H9 (cell line): ENCODE results near the gene VWF. TPM values are rescaled to one million over a fixed set of nuclear protein-coding genes. Genes with fewer than 3 reads are reported as not detected.

Experiments used
- DNase-seq: peaks from one replicate; pipeline ENCODE4 v3.0.0-alpha.2; 2017
- H2AFZ ChIP-seq: one replicate; pipeline ENCODE4 v1.6.1; 2013; ENCODE audit warnings: mild to moderate bottlenecking, low read length, control low read depth, moderate library complexity
- H2AK5ac ChIP-seq: 2 replicates; pipeline ENCODE4 v1.6.1; 2013; ENCODE audit warnings: low read length, control low read depth, mixed read lengths; ENCODE audit not compliant: insufficient read length
- H2BK120ac ChIP-seq: one replicate; pipeline ENCODE4 v1.6.1; 2013; ENCODE audit warnings: low read depth, mild to moderate bottlenecking, low read length, control low read depth, inconsistent platforms; ENCODE audit not compliant: poor library complexity, severe bottlenecking
- H2BK12ac ChIP-seq: 2 replicates; pipeline ENCODE4 v1.6.1; 2013; ENCODE audit warnings: low read length, control low read depth, mixed read lengths, low read depth; ENCODE audit not compliant: insufficient read length
- H2BK15ac ChIP-seq: 2 replicates; pipeline ENCODE4 v1.6.1; 2013; ENCODE audit warnings: low read depth, low read length, control low read depth
- H2BK20ac ChIP-seq: one replicate; pipeline ENCODE4 v1.6.1; 2013; ENCODE audit warnings: low read depth, mild to moderate bottlenecking, low read length, control low read depth, inconsistent platforms; ENCODE audit not compliant: poor library complexity, severe bottlenecking
- H2BK5ac ChIP-seq: 2 replicates; pipeline ENCODE4 v1.6.1; 2013; ENCODE audit warnings: low read length, control low read depth, mixed read lengths; ENCODE audit not compliant: insufficient read length
- H3K14ac ChIP-seq: 2 replicates; pipeline ENCODE4 v1.6.1; 2013; ENCODE audit warnings: low read length, control low read depth; ENCODE audit not compliant: insufficient read depth
- H3K18ac ChIP-seq: 2 replicates; pipeline ENCODE4 v1.6.1; 2013; ENCODE audit warnings: low read depth, mild to moderate bottlenecking, mixed read lengths, low read length, control low read depth; ENCODE audit not compliant: insufficient read length
- H3K23ac ChIP-seq: 2 replicates; pipeline ENCODE4 v1.6.1; 2013; ENCODE audit warnings: low read length, control low read depth, mixed read lengths, low read depth; ENCODE audit not compliant: insufficient read length
- H3K23me2 ChIP-seq: 2 replicates; pipeline ENCODE4 v1.6.1; 2013; ENCODE audit warnings: low read depth, mild to moderate bottlenecking, mixed read lengths, low read length, control low read depth; ENCODE audit not compliant: insufficient read length, poor library complexity, severe bottlenecking
- H3K27ac ChIP-seq: 2 replicates; pipeline ENCODE4 v1.5.1; 2013; ENCODE audit warnings: low read length, control low read depth, mixed read lengths, low read depth; ENCODE audit not compliant: insufficient read length
- H3K27me3 ChIP-seq: 2 replicates; pipeline ENCODE4 v1.6.1; 2013; ENCODE audit warnings: low read length, control low read depth, inconsistent platforms; ENCODE audit not compliant: insufficient read depth
- H3K4ac ChIP-seq: 2 replicates; pipeline ENCODE4 v1.6.1; 2013; ENCODE audit warnings: low read depth, mild to moderate bottlenecking, control low read depth, inconsistent platforms, low read length, moderate library complexity
- H3K4me1 ChIP-seq: 2 replicates; pipeline ENCODE4 v1.6.1; 2013; ENCODE audit warnings: low read length, control low read depth, inconsistent platforms; ENCODE audit not compliant: insufficient read depth
- H3K4me2 ChIP-seq: 2 replicates; pipeline ENCODE4 v1.6.1; 2013; ENCODE audit warnings: low read length, control low read depth, mixed read lengths; ENCODE audit not compliant: insufficient read length, insufficient read depth
- H3K56ac ChIP-seq: 2 replicates; pipeline ENCODE4 v1.6.1; 2013; ENCODE audit warnings: low read depth, mild to moderate bottlenecking, mixed read lengths, low read length, control low read depth; ENCODE audit not compliant: insufficient read length
- H3K79me1 ChIP-seq: 2 replicates; pipeline ENCODE4 v1.6.1; 2013; ENCODE audit warnings: low read depth, mild to moderate bottlenecking, moderate library complexity, low read length, control low read depth, inconsistent platforms; ENCODE audit not compliant: insufficient read depth, poor library complexity, severe bottlenecking
- H3K79me2 ChIP-seq: 2 replicates; pipeline ENCODE4 v1.6.1; 2013; ENCODE audit warnings: low read length, control low read depth, inconsistent platforms; ENCODE audit not compliant: insufficient read depth
- H3K9ac ChIP-seq: 2 replicates; pipeline ENCODE4 v1.6.1; 2013; ENCODE audit warnings: low read length, control low read depth, mixed read lengths; ENCODE audit not compliant: insufficient read length; ENCODE audit errors: extremely low read depth
- H3K9me3 ChIP-seq: one replicate; pipeline ENCODE4 v1.6.1; 2013; ENCODE audit warnings: low read depth, low read length, inconsistent platforms; ENCODE audit not compliant: control insufficient read depth
- H3T11ph ChIP-seq: one replicate; pipeline ENCODE4 v1.6.1; 2013; ENCODE audit warnings: mild to moderate bottlenecking, low read length, control low read depth, inconsistent platforms
- H4K20me1 ChIP-seq: one replicate; pipeline ENCODE4 v1.6.1; 2013; ENCODE audit not compliant: control insufficient read depth, insufficient read length, insufficient read depth
- H4K5ac ChIP-seq: 2 replicates; pipeline ENCODE4 v1.6.1; 2013; ENCODE audit warnings: low read depth, mild to moderate bottlenecking, mixed read lengths, low read length, control low read depth; ENCODE audit not compliant: insufficient read length
- H4K8ac ChIP-seq: replicated peaks from 2 replicates; pipeline ENCODE4 v1.6.1; 2013; ENCODE audit warnings: low read length, control low read depth, mixed read lengths, low read depth; ENCODE audit not compliant: insufficient read length
- H4K91ac ChIP-seq: 2 replicates; pipeline ENCODE4 v1.6.1; 2013; ENCODE audit warnings: low read depth, mild to moderate bottlenecking, moderate library complexity, mixed read lengths, low read length, control low read depth; ENCODE audit not compliant: insufficient read length
- H3K27ac Mint-ChIP-seq, 3 experiments: 2 replicates in 2 of 3; 3 replicates in 1 of 3; pipeline ENCODE4 v1.8.0; 2020 to 2021; ENCODE audit warnings: mixed read lengths in 3 of 3, mild to moderate bottlenecking in 1 of 3, moderate library complexity in 1 of 3
- H3K27me3 Mint-ChIP-seq: 2 replicates; pipeline ENCODE4 v1.8.0; 2021; ENCODE audit warnings: low read depth, mild to moderate bottlenecking, moderate library complexity, mixed read lengths
- H3K36me3 Mint-ChIP-seq, 3 experiments: 2 replicates in 2 of 3; 3 replicates in 1 of 3; pipeline ENCODE4 v1.8.0; 2020 to 2021; ENCODE audit warnings: low read depth in 3 of 3, mixed read lengths in 3 of 3; ENCODE audit not compliant: insufficient read depth in 1 of 3
- H3K4me1 Mint-ChIP-seq, 2 experiments: 2 replicates each; pipeline ENCODE4 v1.8.0; 2020; ENCODE audit warnings: mixed read lengths in 2 of 2
- H3K4me3 Mint-ChIP-seq, 2 experiments: 2 replicates in 1 of 2; 3 replicates in 1 of 2; pipeline ENCODE4 v1.8.0; 2020 to 2021; ENCODE audit warnings: mild to moderate bottlenecking in 2 of 2, mixed read lengths in 2 of 2, moderate library complexity in 1 of 2
- H3K9me3 Mint-ChIP-seq, 2 experiments: 2 replicates in 1 of 2; 3 replicates in 1 of 2; pipeline ENCODE4 v1.8.0; 2020; ENCODE audit warnings: mild to moderate bottlenecking in 2 of 2, mixed read lengths in 2 of 2, moderate library complexity in 1 of 2
- CTCF ChIP-seq: fragments of 200-600 bp; sonication (generic); conservative IDR thresholded peaks from 3 replicates; pipeline ENCODE4 v1.8.0; 2021; ENCODE audit warnings: antibody characterized with exemption, mild to moderate bottlenecking
- WGBS: extraction: QIAGEN DNeasy Blood & Tissue Kit; methylation state at CpG from one replicate; pipeline ENCODE4 v1.1.7; 2013; ENCODE audit warnings: missing lambda C conversion rate, low lambda C conversion rate, mixed read lengths; ENCODE audit not compliant: insufficient read length; ENCODE audit errors: extremely low coverage; 5-methylcytosine and 5-hydroxymethylcytosine counted together
- total RNA-seq: library from RNA; stranded (reverse); gene quantifications from 2 replicates; pipeline ENCODE4 v1.2.1, GENCODE V29; 2021

Gene VWF
- total RNA-seq, 1 experiment from 2014 or later: 0.17 TPM

DNA sequence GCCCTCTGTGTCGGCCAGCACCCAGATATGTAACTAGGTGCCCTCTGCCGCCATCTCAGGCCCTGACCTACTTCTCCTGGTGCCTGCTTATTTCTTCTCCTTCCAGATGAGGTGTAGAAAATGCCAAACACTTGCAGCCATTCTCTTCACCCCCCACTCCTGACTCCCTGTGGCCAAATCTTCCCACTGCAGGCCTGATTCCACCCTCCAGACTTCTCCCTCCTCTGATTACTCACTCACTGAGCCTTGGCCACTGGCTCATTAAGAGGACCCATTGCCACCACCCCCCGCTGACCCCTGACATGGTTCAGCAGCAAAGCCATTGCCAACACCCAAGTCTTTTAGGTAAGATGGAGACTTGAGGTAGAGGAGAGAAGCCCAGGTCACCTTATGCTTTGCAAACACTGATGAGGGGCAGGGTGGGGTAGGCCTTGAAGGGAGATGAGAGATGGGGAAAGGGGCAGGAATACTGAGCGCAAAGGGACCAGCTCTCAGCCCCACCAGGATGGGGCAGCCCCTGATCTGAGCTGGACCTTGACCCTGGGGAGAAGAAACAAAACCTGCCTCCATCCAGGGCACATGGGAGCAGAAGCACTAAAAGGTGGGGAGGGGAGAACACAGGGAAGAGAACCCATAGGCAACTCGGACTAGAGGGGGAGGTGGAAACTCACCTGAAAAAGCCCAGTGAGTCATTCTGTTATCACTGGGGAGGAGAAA, 154.3 kb downstream of the VWF start:
- Histone ChIP-seq H4K8ac (no peak overlapping the region), H3K56ac (no peak overlapping the region), H3K79me1 (no peaks in the 10 kb centered on the region), H2BK120ac (no peak overlapping the region), H3K14ac (no peak overlapping the region), H3K4me2 (no peak overlapping the region), H2BK12ac (no peak overlapping the region), H3K27me3 (no peaks in the 10 kb centered on the region), H3K4me1 (peaks cover 5% of the 10 kb centered on the region; the same call in 1 of the 2 replicates), H2AK5ac (no peak overlapping the region), H3K4ac (no peak overlapping the region), H3T11ph (no peak overlapping the region), H3K79me2 (no peaks in the 10 kb centered on the region), H2BK20ac (no peak overlapping the region), H3K23ac (no peak overlapping the region), H3K18ac (no peak overlapping the region), H2BK5ac (no peak overlapping the region), H4K91ac (no peak overlapping the region), H2BK15ac (no peak overlapping the region), H2AFZ (no peak overlapping the region), H3K23me2 (no peaks in the 10 kb centered on the region), H4K5ac (no peak overlapping the region), H3K9me3 (no peaks in the 10 kb centered on the region), H3K9ac (no peak overlapping the region), H3K27ac (no peak overlapping the region), H4K20me1 (no peaks in the 10 kb centered on the region)
- peak; percentile 29; the same call in 1 of the 3 replicates for TF ChIP-seq CTCF
- Mint-ChIP-seq H3K27me3 (peaks cover 33% of the 10 kb centered on the region), H3K4me1 (peaks cover 13 to 23% of the 10 kb centered on the region in 2 experiments), H3K4me3 (no peak overlapping the region), H3K9me3 (no peaks in the 10 kb centered on the region), H3K27ac (no peak overlapping the region; a peak in 1 of 7 replicates), H3K36me3 (no peaks in the 10 kb centered on the region; a peak in 1 of 7 replicates)
- peak; percentile 34 for DNase-seq
- WGBS: no CpG with 5 or more reads among the region's 5 CpGs
